ENCODE results near the gene AATF.

GRCh38 chr17:36920032-36921005, 28.4 kb upstream of the AATF start:
- TF ChIP-seq, protein P1, sequence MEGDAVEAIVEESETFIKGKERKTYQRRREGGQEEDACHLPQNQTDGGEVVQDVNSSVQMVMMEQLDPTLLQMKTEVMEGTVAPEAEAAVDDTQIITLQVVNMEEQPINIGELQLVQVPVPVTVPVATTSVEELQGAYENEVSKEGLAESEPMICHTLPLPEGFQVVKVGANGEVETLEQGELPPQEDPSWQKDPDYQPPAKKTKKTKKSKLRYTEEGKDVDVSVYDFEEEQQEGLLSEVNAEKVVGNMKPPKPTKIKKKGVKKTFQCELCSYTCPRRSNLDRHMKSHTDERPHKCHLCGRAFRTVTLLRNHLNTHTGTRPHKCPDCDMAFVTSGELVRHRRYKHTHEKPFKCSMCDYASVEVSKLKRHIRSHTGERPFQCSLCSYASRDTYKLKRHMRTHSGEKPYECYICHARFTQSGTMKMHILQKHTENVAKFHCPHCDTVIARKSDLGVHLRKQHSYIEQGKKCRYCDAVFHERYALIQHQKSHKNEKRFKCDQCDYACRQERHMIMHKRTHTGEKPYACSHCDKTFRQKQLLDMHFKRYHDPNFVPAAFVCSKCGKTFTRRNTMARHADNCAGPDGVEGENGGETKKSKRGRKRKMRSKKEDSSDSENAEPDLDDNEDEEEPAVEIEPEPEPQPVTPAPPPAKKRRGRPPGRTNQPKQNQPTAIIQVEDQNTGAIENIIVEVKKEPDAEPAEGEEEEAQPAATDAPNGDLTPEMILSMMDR (IDR thresholded peaks at IDR 0.05): no peak
- TF ChIP-seq POLR2A (IDR thresholded peaks at IDR 0.05): no peak
